GM10266 (cell line): Measurements from ENCODE around the gene PLTP.

Experiments
- DNase-seq: peaks from one replicate; pipeline ENCODE4 v3.0.0; 2012; ENCODE audit errors: extremely low spot score
- CTCF ChIP-seq: IDR thresholded peaks from 2 replicates; pipeline ENCODE4 v1.5.1; 2012; ENCODE audit warnings: mild to moderate bottlenecking, low read depth; ENCODE audit not compliant: control insufficient read depth, insufficient read depth; ENCODE audit errors: missing control alignments

The PLTP gene

GRCh38 chr20:45921337-45922189 is 9.6 kb upstream of the PLTP start:
- TF ChIP-seq CTCF = no peak
- DNase-seq = no peak

GRCh38 chr20:45920462-45921336 is 8.7 kb upstream of the PLTP start:
- no peak for TF ChIP-seq CTCF
- no peak for DNase-seq

GRCh38 chr20:45919542-45920399 is 7.8 kb upstream of the PLTP start:
- DNase-seq = no peak
- TF ChIP-seq CTCF = no peak

- no peak for DNase-seq
These were observed 7.0 kb upstream of the PLTP start for GRCh38 chr20:45918779-45919537.

GRCh38 chr20:45918182-45918737 is 6.3 kb upstream of the PLTP start:
- no peak for DNase-seq
- TF ChIP-seq CTCF = no peak

More at GRCh38 chr20:45918779-45919537, 7.0 kb upstream of the PLTP start:
- no peak for TF ChIP-seq CTCF

GRCh38 chr20:45917790-45918141 is 5.8 kb upstream of the PLTP start:
- no peak for TF ChIP-seq CTCF
- DNase-seq = no peak
